GM18502 (cell line): ENCODE data around the gene C1QTNF12.

Experiments used
- ATAC-seq: cut with Tn5 transposase; IDR thresholded peaks from one replicate; pipeline ENCODE4 v1.9.1; 2021; ENCODE audit warnings: mild to moderate bottlenecking; ENCODE audit not compliant: unreplicated experiment, poor library complexity

The C1QTNF12 gene

GRCh38 chr1:1242461-1243265, 3.9 kb downstream of the C1QTNF12 start:
- no peak for ATAC-seq

- no peak for ATAC-seq
Observed at GRCh38 chr1:1241588-1242219, 4.8 kb downstream of the C1QTNF12 start.

- ATAC-seq, result no peak
Observed at GRCh38 chr1:1240822-1241587, 5.5 kb downstream of the C1QTNF12 start.

- no peak for ATAC-seq
Observed at GRCh38 chr1:1240348-1240732, 6.2 kb downstream of the C1QTNF12 start.

- no peak for ATAC-seq
Observed at GRCh38 chr1:1239614-1240347, 6.7 kb downstream of the C1QTNF12 start.

GRCh38 chr1:1239227-1239613, 7.3 kb downstream of the C1QTNF12 start:
- ATAC-seq, result no peak

- no peak for ATAC-seq
Observed at GRCh38 chr1:1238702-1239178, 7.8 kb downstream of the C1QTNF12 start.

GRCh38 chr1:1237874-1238701, 8.4 kb downstream of the C1QTNF12 start:
- ATAC-seq, result no peak

- no peak for ATAC-seq
Observed at GRCh38 chr1:1236945-1237873, 9.3 kb downstream of the C1QTNF12 start.

- no peak for ATAC-seq
Observed at GRCh38 chr1:1236176-1236763, 10.3 kb downstream of the C1QTNF12 start.

- no peak for ATAC-seq
Observed at GRCh38 chr1:1235016-1235744, 11.3 kb downstream of the C1QTNF12 start.

- ATAC-seq, result no peak
Observed at GRCh38 chr1:1234180-1234808, 12.2 kb downstream of the C1QTNF12 start.

GRCh38 chr1:1233567-1233892, 13.0 kb downstream of the C1QTNF12 start:
- ATAC-seq, result no peak

- ATAC-seq, result no peak
Observed at GRCh38 chr1:1232796-1233566, 13.5 kb downstream of the C1QTNF12 start.

- no peak for ATAC-seq
Observed at GRCh38 chr1:1232208-1232795, 14.2 kb downstream of the C1QTNF12 start, which contains the start of gene B3GALT6. Gene B3GALT6 (plus strand): TSS chr1:1232237. CDS start chr1:1232279, 42 bp downstream.
